ENCODE measurements around the gene NACC1.

- TF ChIP-seq CTCF (IDR thresholded peaks at IDR 0.05; ENCODE audit: extremely low read depth in 1 of 2, insufficient read depth in 1 of 2, low read depth in 1 of 2, low read length in 2 of 2) (no peak), MAX (IDR thresholded peaks at IDR 0.05; ENCODE audit: insufficient read depth, insufficient read length) (no peak)
Observed at GRCh38 chr19:13079542-13079986, 38.5 kb upstream of the NACC1 start.
